CD14-positive monocyte (primary cell): ENCODE results near the gene FAM47E. TPM values are rescaled to one million over a fixed set of nuclear protein-coding genes. Genes with fewer than 3 reads are reported as not detected.

Experiments used
- DNase-seq, 3 donors: peaks; one replicate each; pipeline ENCODE4 v3.0.0-alpha.2; 2011 to 2022
- H2AFZ ChIP-seq: 2 replicates; pipeline ENCODE4 v1.6.0; 2012; ENCODE audit warnings: mild to moderate bottlenecking, low read depth, low read length, inconsistent platforms; ENCODE audit not compliant: insufficient read depth, poor library complexity, severe bottlenecking
- H3K27ac ChIP-seq, 2 donors: 1 replicate in 1 of 2; 2 replicates in 1 of 2; pipeline ENCODE4 v1.5.1; 2012 to 2013; ENCODE audit warnings: low read length in 2 of 2, control low read depth in 1 of 2, inconsistent platforms in 1 of 2, low read depth in 1 of 2, mild to moderate bottlenecking in 1 of 2
- H3K27me3 ChIP-seq, 2 donors: one replicate each; pipeline versions ENCODE4 v1.6.0 to v1.6.1; 2011 to 2013; ENCODE audit warnings: low read length in 2 of 2; ENCODE audit not compliant: control insufficient read depth in 2 of 2, insufficient read depth in 2 of 2
- H3K36me3 ChIP-seq, 2 donors: replicated peaks in 1 of 2; 1 replicate in 1 of 2; 2 replicates in 1 of 2; pipeline versions ENCODE4 v1.5.1 to v1.6.1; 2012 to 2013; ENCODE audit warnings: low read length in 2 of 2, control low read depth in 1 of 2, inconsistent platforms in 1 of 2, mild to moderate bottlenecking in 1 of 2; ENCODE audit not compliant: insufficient read depth in 2 of 2, control insufficient read depth in 1 of 2
- H3K4me1 ChIP-seq, 2 donors: 1 replicate in 1 of 2; 2 replicates in 1 of 2; pipeline versions ENCODE4 v1.5.1 to v1.6.1; 2012 to 2013; ENCODE audit warnings: low read length in 2 of 2, control low read depth in 1 of 2, inconsistent platforms in 1 of 2, mild to moderate bottlenecking in 1 of 2, moderate library complexity in 1 of 2; ENCODE audit not compliant: insufficient read depth in 2 of 2, control insufficient read depth in 1 of 2
- H3K4me2 ChIP-seq: replicated peaks from 2 replicates; pipeline ENCODE3; 2012; ENCODE audit warnings: low read length, moderate library complexity, mild to moderate bottlenecking; ENCODE audit not compliant: poor library complexity, severe bottlenecking; ENCODE audit errors: extremely low read depth
- H3K4me3 ChIP-seq, 3 experiments: fragments of 200-600 bp in 1 of 3; sonication (generic) in 1 of 3; replicated peaks in 1 of 3; 1 replicate in 2 of 3; 2 replicates in 1 of 3; pipeline ENCODE4 v1.5.1; 2011 to 2013; ENCODE audit warnings: low read length in 3 of 3, mild to moderate bottlenecking in 3 of 3, control low read depth in 2 of 3, low read depth in 2 of 3, inconsistent platforms in 1 of 3, moderate library complexity in 1 of 3
- H3K79me2 ChIP-seq: 2 replicates; pipeline ENCODE4 v1.6.0; 2012; ENCODE audit warnings: mild to moderate bottlenecking, control low read depth, inconsistent platforms, low read length, moderate library complexity; ENCODE audit not compliant: insufficient read depth
- H3K9ac ChIP-seq: 2 replicates; pipeline ENCODE4 v1.6.0; 2017; ENCODE audit warnings: low read length, mild to moderate bottlenecking; ENCODE audit not compliant: insufficient read depth, poor library complexity, severe bottlenecking
- H3K9me3 ChIP-seq, 2 donors: replicated peaks in 1 of 2; 1 replicate in 1 of 2; 2 replicates in 1 of 2; pipeline versions ENCODE4 v1.5.1 to v1.6.1; 2012 to 2013; ENCODE audit warnings: low read length in 2 of 2, control low read depth in 1 of 2; ENCODE audit not compliant: control insufficient read depth in 1 of 2, insufficient read depth in 1 of 2
- H4K20me1 ChIP-seq: 2 replicates; pipeline ENCODE4 v1.6.0; 2012; ENCODE audit warnings: mild to moderate bottlenecking, low read length, control low read depth, moderate library complexity; ENCODE audit not compliant: insufficient read depth
- H3K27ac Mint-ChIP-seq, 7 donors: one replicate each; pipeline ENCODE4 v1.8.0; 2020; ENCODE audit warnings: mild to moderate bottlenecking in 7 of 7, mixed read lengths in 7 of 7, moderate library complexity in 6 of 7, inconsistent platforms in 2 of 7
- H3K27me3 Mint-ChIP-seq, 3 donors: one replicate each; pipeline ENCODE4 v1.8.0; 2021 to 2022; ENCODE audit warnings: low read depth in 3 of 3, mild to moderate bottlenecking in 3 of 3, mixed read lengths in 3 of 3, moderate library complexity in 3 of 3, inconsistent platforms in 1 of 3
- H3K36me3 Mint-ChIP-seq, 2 donors: one replicate each; pipeline ENCODE4 v1.8.0; 2020; ENCODE audit warnings: mixed read lengths in 2 of 2, inconsistent platforms in 1 of 2, mild to moderate bottlenecking in 1 of 2
- H3K4me1 Mint-ChIP-seq: one replicate; pipeline ENCODE4 v1.8.0; 2020; ENCODE audit warnings: mild to moderate bottlenecking, mixed read lengths
- H3K4me3 Mint-ChIP-seq, 2 donors: one replicate each; pipeline ENCODE4 v1.8.0; 2020; ENCODE audit warnings: mild to moderate bottlenecking in 2 of 2, mixed read lengths in 2 of 2, moderate library complexity in 1 of 2
- H3K9me3 Mint-ChIP-seq, 7 donors: one replicate each; pipeline ENCODE4 v1.8.0; 2020 to 2022; ENCODE audit warnings: mixed read lengths in 7 of 7, mild to moderate bottlenecking in 6 of 7, moderate library complexity in 6 of 7, inconsistent platforms in 2 of 7
- WGBS: methylation state at CpG from one replicate; pipeline ENCODE4 v1.1.5; 2013; ENCODE audit warnings: missing lambda C conversion rate; ENCODE audit not compliant: insufficient coverage; 5-methylcytosine and 5-hydroxymethylcytosine counted together
- intact Hi-C, 2 donors: fragments of 100-400 bp; cut with micrococcal nuclease; formaldehyde crosslinking; loops; one replicate each; pipeline versions ENCODE4 v1.15.0 to v1.15.1; 2023
- polyA plus RNA-seq, 3 donors: library from polyadenylated mRNA; depleted of rRNA in 1 of 3; unstranded in 2 of 3; stranded (reverse) in 1 of 3; fragments of 300-500 nt in 2 of 3; fragments of >200 nt in 1 of 3; fragmentation: Illumina TruSeq in 2 of 3; gene quantifications; 1 replicate in 2 of 3; 2 replicates in 1 of 3; pipeline ENCODE4 v1.2.3, GENCODE V29; 2012 to 2021
- TF ChIP-seq, protein P1 (sequence below): fragments of 200-600 bp; IDR thresholded peaks from one replicate; pipeline ENCODE4 v1.8.0; 2022; ENCODE audit warnings: antibody characterized with exemption, mild to moderate bottlenecking

The FAM47E gene
- polyA plus RNA-seq, 3 donors, result 0.31 TPM; not detected in 2

DNA sequence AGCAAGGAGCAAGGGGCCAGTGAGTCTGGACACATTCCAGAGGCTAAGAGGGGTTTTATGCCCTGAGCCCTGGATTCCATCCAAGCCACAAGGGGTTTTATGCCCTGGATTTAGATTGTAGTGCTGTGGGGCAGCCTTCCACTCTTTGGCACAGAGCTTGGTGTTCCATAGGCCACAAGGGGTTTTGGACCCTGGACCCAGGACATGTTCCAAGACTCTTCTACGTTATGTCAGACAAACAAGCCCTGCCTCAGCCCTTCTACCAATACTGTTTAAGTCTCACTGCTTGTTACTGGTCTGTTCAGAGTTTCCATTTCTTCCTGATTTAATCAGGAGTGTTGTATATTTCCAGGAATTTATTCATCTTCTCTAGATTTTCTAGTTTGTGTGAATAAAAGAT lies 25.1 kb upstream of the FAM47E start:
- no CpG with 5 or more reads among the region's 1 CpG for WGBS
- Mint-ChIP-seq H3K27me3 (peaks cover 0 to 3% (median 0%) of the 10 kb centered on the region in 3 donors), H3K4me1 (no peaks in the 10 kb centered on the region), H3K9me3 (peaks cover 11 to 23% (median 19%) of the 10 kb centered on the region in 7 donors), H3K4me3 (no peak overlapping the region), H3K27ac (no peak overlapping the region), H3K36me3 (peaks cover 0 to 2% of the 10 kb centered on the region in 2 donors)
- TF ChIP-seq, protein P1, sequence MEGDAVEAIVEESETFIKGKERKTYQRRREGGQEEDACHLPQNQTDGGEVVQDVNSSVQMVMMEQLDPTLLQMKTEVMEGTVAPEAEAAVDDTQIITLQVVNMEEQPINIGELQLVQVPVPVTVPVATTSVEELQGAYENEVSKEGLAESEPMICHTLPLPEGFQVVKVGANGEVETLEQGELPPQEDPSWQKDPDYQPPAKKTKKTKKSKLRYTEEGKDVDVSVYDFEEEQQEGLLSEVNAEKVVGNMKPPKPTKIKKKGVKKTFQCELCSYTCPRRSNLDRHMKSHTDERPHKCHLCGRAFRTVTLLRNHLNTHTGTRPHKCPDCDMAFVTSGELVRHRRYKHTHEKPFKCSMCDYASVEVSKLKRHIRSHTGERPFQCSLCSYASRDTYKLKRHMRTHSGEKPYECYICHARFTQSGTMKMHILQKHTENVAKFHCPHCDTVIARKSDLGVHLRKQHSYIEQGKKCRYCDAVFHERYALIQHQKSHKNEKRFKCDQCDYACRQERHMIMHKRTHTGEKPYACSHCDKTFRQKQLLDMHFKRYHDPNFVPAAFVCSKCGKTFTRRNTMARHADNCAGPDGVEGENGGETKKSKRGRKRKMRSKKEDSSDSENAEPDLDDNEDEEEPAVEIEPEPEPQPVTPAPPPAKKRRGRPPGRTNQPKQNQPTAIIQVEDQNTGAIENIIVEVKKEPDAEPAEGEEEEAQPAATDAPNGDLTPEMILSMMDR, result no peak
- Histone ChIP-seq H3K27ac (no peak overlapping the region), H4K20me1 (no peaks in the 10 kb centered on the region), H3K9me3 (peaks cover 5 to 14% of the 10 kb centered on the region in 2 donors), H3K27me3 (no peaks in the 10 kb centered on the region), H3K9ac (no peak overlapping the region), H3K4me2 (no peak overlapping the region), H3K79me2 (no peaks in the 10 kb centered on the region), H3K4me1 (no peaks in the 10 kb centered on the region), H3K36me3 (no peaks in the 10 kb centered on the region), H3K4me3 (no peak overlapping the region), H2AFZ (no peak overlapping the region)
- no peak for DNase-seq
- intact Hi-C loops, result no loop called here

- Histone ChIP-seq H3K4me2 (no peak overlapping the region), H2AFZ (no peak overlapping the region), H3K79me2 (no peaks in the 10 kb centered on the region), H3K4me1 (no peaks in the 10 kb centered on the region), H3K27ac (no peak overlapping the region), H3K9ac (no peak overlapping the region), H3K27me3 (no peaks in the 10 kb centered on the region), H3K36me3 (no peaks in the 10 kb centered on the region), H3K9me3 (peaks cover 4 to 17% of the 10 kb centered on the region in 2 donors), H4K20me1 (no peaks in the 10 kb centered on the region), H3K4me3 (no peak overlapping the region)
- Mint-ChIP-seq H3K27me3 (peaks cover 0 to 3% (median 0%) of the 10 kb centered on the region in 3 donors), H3K36me3 (peaks cover 0 to 2% of the 10 kb centered on the region in 2 donors), H3K9me3 (peaks cover 11 to 25% (median 20%) of the 10 kb centered on the region in 7 donors), H3K27ac (no peak overlapping the region), H3K4me1 (peaks cover 4% of the 10 kb centered on the region), H3K4me3 (no peak overlapping the region)
- intact Hi-C loops, result no loop called here
- DNase-seq, result no peak
- no CpG with 5 or more reads among the region's 1 CpG for WGBS
- TF ChIP-seq, protein P1, result no peak
Measured at GRCh38 chr4:76232681-76233080, 18.8 kb upstream of the FAM47E start.
